HepG2 (cell line): ENCODE data around the gene GLB1L. TPM values are rescaled to one million over a fixed set of nuclear protein-coding genes. Genes with fewer than 3 reads are reported as not detected.

ENCODE experiments used
- AHR ChIP-seq: IDR thresholded peaks from 2 replicates; pipeline ENCODE4 v1.6.1; 2018; ENCODE audit warnings: missing genetic modification reagents, missing compliant biosample characterization
- BRCA1 ChIP-seq: sonication (generic); formaldehyde crosslinking; IDR thresholded peaks from 2 replicates; pipeline ENCODE4 v1.4.0; 2020; ENCODE audit warnings: missing genetic modification reagents
- CBX2 ChIP-seq, 2 experiments: fragments of 200-600 bp in 1 of 2; sonication (generic); formaldehyde crosslinking in 1 of 2; IDR thresholded peaks; 2 replicates each; pipeline versions ENCODE4 v1.7.0 to v1.8.1; 2018 to 2022; ENCODE audit warnings: low read depth in 2 of 2, low read length in 1 of 2, mild to moderate bottlenecking in 1 of 2, missing genetic modification reagents in 1 of 2
- CREB1 ChIP-seq, 2 experiments: fragments of 450-650 bp in 1 of 2; IDR thresholded peaks; 2 replicates each; pipeline ENCODE4 v1.6.1; 2016 to 2017; ENCODE audit warnings: control low read depth in 1 of 2, mild to moderate bottlenecking in 1 of 2, missing compliant biosample characterization in 1 of 2, missing genetic modification characterization in 1 of 2
- DMAP1 ChIP-seq: IDR thresholded peaks from 2 replicates; pipeline ENCODE4 v1.6.1; 2016
- KDM6A ChIP-seq: IDR thresholded peaks from 2 replicates; pipeline ENCODE4 v1.6.1; 2016; ENCODE audit warnings: low read depth
- KLF12 ChIP-seq: sonication (generic); formaldehyde crosslinking; IDR thresholded peaks from 2 replicates; pipeline ENCODE4 v1.4.0; 2020; ENCODE audit warnings: missing genetic modification reagents, borderline replicate concordance
- KLF16 ChIP-seq, 2 experiments: sonication (generic) in 1 of 2; formaldehyde crosslinking in 1 of 2; IDR thresholded peaks; 2 replicates each; pipeline versions ENCODE4 v1.6.1 to v1.8.0; 2016 to 2023; ENCODE audit warnings: missing genetic modification reagents in 2 of 2, missing compliant biosample characterization in 1 of 2
- MIXL1 ChIP-seq: IDR thresholded peaks from 2 replicates; pipeline ENCODE4 v1.6.1; 2016
- MXD3 ChIP-seq: IDR thresholded peaks from 2 replicates; pipeline ENCODE4 v1.6.1; 2016; ENCODE audit warnings: mild to moderate bottlenecking, missing biosample characterization, missing genetic modification reagents
- MYC ChIP-seq: sonication (generic); formaldehyde crosslinking; IDR thresholded peaks from 2 replicates; pipeline ENCODE4 v1.9.0; 2021; ENCODE audit warnings: missing genetic modification reagents, borderline replicate concordance
- PHF8 ChIP-seq: sonication (generic); formaldehyde crosslinking; IDR thresholded peaks from 2 replicates; pipeline ENCODE4 v1.5.0; 2020; ENCODE audit warnings: missing genetic modification reagents
- PREB ChIP-seq: sonication (generic); formaldehyde crosslinking; IDR thresholded peaks from 2 replicates; pipeline ENCODE4 v1.4.0; 2020; ENCODE audit warnings: missing genetic modification reagents
- SOX6 ChIP-seq, 2 experiments: fragments of 450-650 bp in 1 of 2; sonication (generic) in 1 of 2; formaldehyde crosslinking in 1 of 2; IDR thresholded peaks; 2 replicates each; pipeline versions ENCODE4 v1.4.0 to v1.6.1; 2017 to 2020; ENCODE audit warnings: antibody characterized with exemption in 1 of 2, mild to moderate bottlenecking in 1 of 2, missing genetic modification reagents in 1 of 2
- ZBTB43 ChIP-seq: sonication (generic); formaldehyde crosslinking; conservative IDR thresholded peaks from 2 replicates; pipeline ENCODE4 v1.4.0; 2020; ENCODE audit warnings: missing genetic modification reagents
- ZFP37 ChIP-seq: sonication (generic); formaldehyde crosslinking; IDR thresholded peaks from 2 replicates; pipeline ENCODE4 v1.4.0; 2020; ENCODE audit warnings: missing genetic modification reagents, borderline replicate concordance
- ZNF274 ChIP-seq: sonication (generic); formaldehyde crosslinking; IDR thresholded peaks from 2 replicates; pipeline ENCODE4 v1.5.1; 2020; ENCODE audit warnings: mild to moderate bottlenecking, missing genetic modification reagents
- ZNF329 ChIP-seq: sonication (generic); formaldehyde crosslinking; IDR thresholded peaks from 2 replicates; pipeline ENCODE4 v1.9.0; 2021; ENCODE audit warnings: low read depth, mild to moderate bottlenecking, missing genetic modification reagents
- ZNF543 ChIP-seq: sonication (generic); formaldehyde crosslinking; IDR thresholded peaks from 2 replicates; pipeline ENCODE4 v1.4.0; 2020; ENCODE audit warnings: mild to moderate bottlenecking, missing genetic modification reagents
- ZNF556 ChIP-seq: sonication (generic); formaldehyde crosslinking; IDR thresholded peaks from 2 replicates; pipeline ENCODE4 v1.4.0; 2020; ENCODE audit warnings: mild to moderate bottlenecking, missing genetic modification reagents, borderline replicate concordance
- ZNF567 ChIP-seq: sonication (generic); formaldehyde crosslinking; IDR thresholded peaks from 2 replicates; pipeline ENCODE4 v1.8.1; 2023; ENCODE audit warnings: mild to moderate bottlenecking, missing genetic modification reagents, borderline replicate concordance
- ZNF777 ChIP-seq: sonication (generic); formaldehyde crosslinking; IDR thresholded peaks from 2 replicates; pipeline ENCODE4 v1.4.0; 2020; ENCODE audit warnings: missing genetic modification reagents
- polyA plus RNA-seq, 8 experiments: library from polyadenylated mRNA; depleted of rRNA in 3 of 8; stranded (reverse) in 7 of 8; unstranded in 1 of 8; fragments of >200 nt; fragmentation: Illumina TruSeq in 4 of 8; extraction: Trizol in 4 of 8; gene quantifications; 2 replicates each; pipeline versions ENCODE4 v1.2.1 to v1.2.3, GENCODE V29; 2011 to 2016; ENCODE audit warnings: low read depth in 4 of 8, missing spikeins in 1 of 8, mixed read lengths in 1 of 8; ENCODE audit not compliant: insufficient read depth in 1 of 8
- total RNA-seq, 5 experiments: library from RNA; depleted of rRNA; stranded (reverse); fragments of >200 nt; fragmentation: Illumina TruSeq; extraction: Trizol; gene quantifications; 2 replicates each; pipeline ENCODE4 v1.2.3, GENCODE V29; 2016; ENCODE audit warnings: low read depth in 1 of 5
- TF ChIP-seq, protein P1 (sequence below): sonication (generic); formaldehyde crosslinking; IDR thresholded peaks from 2 replicates; pipeline ENCODE4 v1.5.0; 2020; ENCODE audit warnings: missing genetic modification reagents
- TF ChIP-seq, protein P2 (sequence below): sonication (generic); formaldehyde crosslinking; IDR thresholded peaks from 2 replicates; pipeline ENCODE4 v1.4.0; 2020; ENCODE audit warnings: missing genetic modification reagents

Gene GLB1L
- total and polyA plus RNA-seq, 2 of the 13 experiments (the other 11 are each of a cell fraction or from before 2014, with no cell fraction given): 6.8 to 7.3 TPM

DNA sequence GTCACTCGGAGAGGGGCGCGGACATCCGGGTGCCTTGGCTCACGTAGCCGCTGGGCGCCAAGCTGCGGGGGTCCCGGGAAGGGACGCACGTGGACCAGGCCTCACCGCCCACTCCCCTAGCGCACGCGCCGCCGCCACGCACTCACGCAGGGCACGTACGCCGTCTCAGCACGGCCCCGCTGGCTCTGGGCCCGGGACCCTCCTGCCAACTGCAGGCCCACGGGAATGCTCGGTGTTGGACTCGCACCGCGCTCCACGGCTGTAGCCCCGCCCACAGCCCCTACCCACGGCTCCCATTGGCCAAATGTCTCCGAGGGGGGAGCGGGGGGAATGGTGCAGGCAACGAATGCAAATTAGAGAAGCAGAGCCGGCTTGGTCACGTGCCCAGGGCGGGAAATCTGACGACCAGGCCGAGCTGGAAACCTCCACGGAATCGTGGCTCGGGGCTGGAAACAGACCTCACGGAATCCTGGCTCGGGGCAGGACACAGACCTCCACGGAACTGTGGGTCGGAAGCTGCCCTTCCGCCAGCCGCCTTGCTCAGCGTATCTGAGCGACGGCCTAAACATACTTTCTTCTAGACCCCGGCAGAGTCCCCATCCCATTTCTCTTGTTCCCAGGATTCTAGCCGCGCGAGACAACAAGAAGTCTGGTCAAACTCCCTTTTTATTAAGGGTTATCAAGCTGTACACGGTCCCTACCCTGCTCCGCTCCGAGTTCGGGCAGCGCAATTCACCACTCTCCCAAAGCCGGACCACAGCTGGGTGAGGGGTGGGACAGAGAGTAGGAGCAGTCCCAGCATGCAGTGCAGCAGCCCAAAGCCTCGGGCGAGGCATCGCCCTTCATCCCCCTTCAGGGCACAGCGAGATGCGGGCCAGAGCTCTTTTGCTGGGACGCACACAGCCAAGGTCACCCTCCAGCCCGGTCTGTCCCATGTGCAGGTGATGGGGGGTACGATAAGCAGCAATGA lies 26.2 kb downstream of the GLB1L start, which contains the start of gene ABCB6 (continued):
- TF ChIP-seq PREB (0 out of 2 replicates have a peak, but pooled peaks have one; percentile 92), KLF12 (CRISPR knock-in tag) (peak; percentile 85), ZNF329 (CRISPR knock-in tag) (no peak; the same call in 1 of the 2 replicates), BRCA1 (peak; percentile 92), ZBTB43 (CRISPR knock-in tag) (no peak), ZNF777 (CRISPR knock-in tag) (peak; percentile 82), ZNF274 (CRISPR knock-in tag) (peak; percentile 99), SOX6 (IDR thresholded peaks at IDR 0.05) (no peak), SOX6 (CRISPR knock-in tag; IDR thresholded peaks at IDR 0.05) (peak; percentile 78), CBX2 (IDR thresholded peaks at IDR 0.05; ENCODE audit: low read depth, low read length) (no peak), CBX2 (CRISPR knock-in tag; IDR thresholded peaks at IDR 0.05; ENCODE audit: low read depth) (no peak; the same call in 1 of the 2 replicates), ZNF556 (CRISPR knock-in tag) (peak; percentile 74; the same call in 1 of the 2 replicates), KLF16 (CRISPR knock-in tag; IDR thresholded peaks at IDR 0.05) (peak; percentile 6 to 95; a peak in 2 of 4 replicates), PHF8 (peak; percentile 90), MIXL1 (peak; percentile 73), AHR (0 out of 2 replicates have a peak, but pooled peaks have one; percentile 79), ZNF567 (no peak), CREB1 (IDR thresholded peaks at IDR 0.05) (peak; percentile 27; the same call in 1 of the 2 replicates), CREB1 (CRISPR knock-in tag; IDR thresholded peaks at IDR 0.05) (no peak; the same call in 1 of the 2 replicates), MYC (CRISPR knock-in tag) (peak; percentile 99), DMAP1 (peak; percentile 96), ZFP37 (CRISPR knock-in tag) (peak; percentile 96; the same call in 1 of the 2 replicates), KDM6A (CRISPR knock-in tag) (no peak), ZNF543 (CRISPR knock-in tag) (peak; percentile 88; the same call in 1 of the 2 replicates), MXD3 (peak; percentile 98)
- TF ChIP-seq, protein P1, sequence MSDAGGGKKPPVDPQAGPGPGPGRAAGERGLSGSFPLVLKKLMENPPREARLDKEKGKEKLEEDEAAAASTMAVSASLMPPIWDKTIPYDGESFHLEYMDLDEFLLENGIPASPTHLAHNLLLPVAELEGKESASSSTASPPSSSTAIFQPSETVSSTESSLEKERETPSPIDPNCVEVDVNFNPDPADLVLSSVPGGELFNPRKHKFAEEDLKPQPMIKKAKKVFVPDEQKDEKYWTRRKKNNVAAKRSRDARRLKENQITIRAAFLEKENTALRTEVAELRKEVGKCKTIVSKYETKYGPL (CRISPR knock-in tag): peak; percentile 73; the same call in 1 of the 2 replicates
- TF ChIP-seq, protein P2, sequence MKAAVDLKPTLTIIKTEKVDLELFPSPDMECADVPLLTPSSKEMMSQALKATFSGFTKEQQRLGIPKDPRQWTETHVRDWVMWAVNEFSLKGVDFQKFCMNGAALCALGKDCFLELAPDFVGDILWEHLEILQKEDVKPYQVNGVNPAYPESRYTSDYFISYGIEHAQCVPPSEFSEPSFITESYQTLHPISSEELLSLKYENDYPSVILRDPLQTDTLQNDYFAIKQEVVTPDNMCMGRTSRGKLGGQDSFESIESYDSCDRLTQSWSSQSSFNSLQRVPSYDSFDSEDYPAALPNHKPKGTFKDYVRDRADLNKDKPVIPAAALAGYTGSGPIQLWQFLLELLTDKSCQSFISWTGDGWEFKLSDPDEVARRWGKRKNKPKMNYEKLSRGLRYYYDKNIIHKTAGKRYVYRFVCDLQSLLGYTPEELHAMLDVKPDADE (CRISPR knock-in tag): peak; percentile 92; the same call in 1 of the 2 replicates
